ENCODE results near the gene FAM163B.

Gene FAM163B

GRCh38 chr9:133528876-133529241 is 80.3 kb downstream of the FAM163B start:
- TF ChIP-seq GABPA (IDR thresholded peaks at IDR 0.05; ENCODE audit: low read depth): no peak
- TF ChIP-seq CTCF (IDR thresholded peaks at IDR 0.05; ENCODE audit: insufficient read depth, low read length): no peak
- Histone ChIP-seq H3K27ac (replicated peaks) (no peak overlapping the region), H3K4me3 (replicated peaks; ENCODE audit: insufficient read depth, low read length) (no peak overlapping the region), H3K27me3 (ENCODE audit: insufficient read depth, poor library complexity, severe bottlenecking) (peaks cover 12% of the 10 kb centered on the region)
- no peak for DNase-seq (ENCODE audit: low read depth in 1 of 2, low spot score in 1 of 2)

DNA sequence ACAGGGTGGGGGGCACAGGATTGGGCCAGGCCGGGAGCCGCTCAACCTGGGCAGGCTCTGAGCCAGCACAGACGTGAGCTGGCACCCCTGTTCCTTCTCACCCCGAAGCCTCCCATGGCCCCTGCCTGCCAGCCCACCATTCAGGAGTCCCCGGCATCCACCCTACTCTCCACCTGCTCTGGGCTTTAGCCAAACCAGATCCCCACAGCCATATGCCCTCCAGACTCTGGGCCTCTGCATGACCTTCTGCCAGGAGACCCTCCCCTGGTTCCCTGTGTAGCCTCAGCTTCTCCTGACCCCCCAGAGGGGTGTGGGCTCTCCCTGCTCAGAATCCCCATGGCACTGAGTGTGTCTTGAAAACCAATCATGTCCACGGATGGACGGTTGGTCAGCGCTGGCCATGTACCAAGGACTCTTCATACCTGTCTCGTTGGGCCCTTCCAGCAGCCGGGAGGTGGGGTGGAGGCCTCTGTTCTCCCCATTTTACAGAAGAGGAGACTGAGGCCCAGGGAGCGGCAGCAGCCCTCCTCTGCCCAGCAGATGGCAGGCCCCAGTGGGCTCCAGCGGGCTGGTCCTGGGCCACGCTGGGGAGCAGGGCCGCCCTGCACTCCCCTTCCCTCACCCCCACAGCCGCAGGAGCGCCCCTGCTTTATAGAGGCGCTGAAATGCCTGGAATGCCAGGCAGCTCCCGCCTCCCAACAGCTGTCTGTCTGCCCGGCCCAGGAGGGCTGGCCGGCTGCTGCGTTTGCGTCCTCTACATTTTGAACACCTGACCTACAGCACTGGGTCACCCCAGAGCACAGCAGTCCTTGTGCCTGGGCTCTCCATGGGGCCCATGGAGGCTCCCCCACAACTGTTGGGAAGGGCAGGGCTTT is 81.0 kb downstream of the FAM163B start:
- no peak overlapping the region for H3K4me3 ChIP-seq (replicated peaks; ENCODE audit: insufficient read depth, low read length)
- TF ChIP-seq REST (IDR thresholded peaks at IDR 0.05; ENCODE audit: insufficient replicate concordance, low read depth) (no peak), SPI1 (IDR thresholded peaks at IDR 0.05; ENCODE audit: borderline replicate concordance, low read depth) (no peak), GABPA (IDR thresholded peaks at IDR 0.05; ENCODE audit: low read depth) (no peak), CTCF (IDR thresholded peaks at IDR 0.05; ENCODE audit: insufficient read depth, low read length) (no peak)
- H3K27ac ChIP-seq (replicated peaks): no peak overlapping the region
- no peak for DNase-seq (ENCODE audit: low read depth in 1 of 2, low spot score in 1 of 2)
- H3K27me3 ChIP-seq (ENCODE audit: insufficient read depth, poor library complexity, severe bottlenecking): peaks cover 6% of the 10 kb centered on the region

DNA sequence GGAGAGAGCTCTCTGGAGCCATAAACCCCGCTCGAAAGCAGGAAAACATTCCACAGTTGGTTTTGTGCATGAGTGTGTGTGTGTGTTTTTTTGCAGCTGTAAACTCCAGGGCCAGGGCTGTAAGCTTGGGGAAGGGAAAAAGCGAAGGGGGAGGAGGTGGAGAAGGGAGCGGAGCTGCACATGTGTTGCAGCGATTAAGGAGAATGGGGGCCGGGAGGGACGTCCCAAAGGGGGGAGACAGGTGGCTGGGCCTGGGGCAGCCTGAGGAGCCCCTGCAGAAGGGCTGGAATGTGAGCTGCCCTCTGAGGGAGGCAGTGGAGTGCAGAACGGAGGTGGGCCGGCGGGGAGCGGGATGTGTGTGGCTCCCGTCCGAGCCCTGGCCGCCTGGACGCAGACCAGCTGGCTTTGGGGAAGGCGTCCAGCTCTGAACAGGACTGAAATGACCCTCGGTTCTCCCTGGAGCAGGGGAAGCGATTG is 81.7 kb downstream of the FAM163B start:
- no peak overlapping the region for H3K27ac ChIP-seq (replicated peaks)
- no peak overlapping the region for H3K4me3 ChIP-seq (replicated peaks; ENCODE audit: insufficient read depth, low read length)
- H3K27me3 ChIP-seq (ENCODE audit: insufficient read depth, poor library complexity, severe bottlenecking): peaks cover 4% of the 10 kb centered on the region
- no peak for TF ChIP-seq GABPA (IDR thresholded peaks at IDR 0.05; ENCODE audit: low read depth)
- TF ChIP-seq CTCF (IDR thresholded peaks at IDR 0.05; ENCODE audit: insufficient read depth, low read length): no peak
- TF ChIP-seq POLR2AphosphoS5 (IDR thresholded peaks at IDR 0.05; ENCODE audit: low read depth): no peak
- no peak for TF ChIP-seq SPI1 (IDR thresholded peaks at IDR 0.05; ENCODE audit: borderline replicate concordance, low read depth)
- TF ChIP-seq REST (IDR thresholded peaks at IDR 0.05; ENCODE audit: insufficient replicate concordance, low read depth): no peak
- no peak for DNase-seq (ENCODE audit: low read depth in 1 of 2, low spot score in 1 of 2)
